SIG-M5 treated with dmso at 0.1 percent for 504 hours (cell line): ENCODE data around the gene GNAI3.

Source experiments
- DNase-seq: peaks from one replicate; lab custom pipeline; 2025; ENCODE audit not compliant: unreplicated experiment; lab: John Stamatoyannopoulos, UW

GNAI3 gene

DNA sequence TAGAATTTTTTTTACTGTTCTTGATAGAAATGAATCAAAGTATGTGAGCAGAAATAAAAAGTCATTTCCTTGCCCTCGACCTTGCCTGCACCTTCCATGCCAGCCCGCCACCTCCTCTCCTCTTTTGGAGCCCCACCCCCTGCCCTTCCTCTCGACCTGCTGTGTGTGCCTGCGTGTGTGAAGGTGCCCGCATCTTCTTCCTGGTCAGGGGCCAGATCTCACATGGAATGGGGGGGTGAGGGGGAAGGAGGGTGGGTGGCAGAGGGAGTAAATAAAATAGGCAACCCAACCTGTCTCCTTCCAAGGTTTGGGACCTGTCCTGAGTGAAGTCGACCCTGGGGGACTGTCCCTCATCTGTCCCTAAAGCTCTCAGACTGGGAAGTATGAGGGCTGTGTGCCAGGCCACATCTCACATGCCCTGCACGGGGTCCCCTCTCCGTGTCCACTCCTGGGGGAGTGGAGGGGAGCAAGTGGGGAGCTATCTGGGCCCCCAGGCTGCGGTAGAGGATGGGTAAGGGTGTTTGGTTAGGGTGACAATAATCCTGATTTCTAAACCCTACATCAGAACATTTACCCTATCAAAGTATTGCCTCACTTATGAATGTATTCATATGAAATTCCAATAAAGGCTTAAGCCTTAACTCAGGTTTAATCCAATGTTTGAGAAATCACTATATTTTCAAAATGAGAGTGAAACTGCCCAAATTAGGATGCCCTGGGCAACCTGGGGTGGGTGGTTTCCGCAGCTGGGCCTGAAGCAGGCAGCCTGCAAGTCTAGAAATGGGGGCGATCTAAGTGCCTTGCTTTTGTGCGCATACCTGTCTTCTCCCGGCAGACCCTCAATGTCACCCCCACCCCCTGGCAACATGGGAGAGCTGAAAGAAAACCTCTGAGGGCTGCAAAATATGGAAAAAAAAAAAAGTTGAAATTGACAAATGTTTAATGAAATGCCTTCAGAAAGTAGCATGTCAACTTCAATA is 86.6 kb downstream of the GNAI3 start:
- no peak for DNase-seq

DNA sequence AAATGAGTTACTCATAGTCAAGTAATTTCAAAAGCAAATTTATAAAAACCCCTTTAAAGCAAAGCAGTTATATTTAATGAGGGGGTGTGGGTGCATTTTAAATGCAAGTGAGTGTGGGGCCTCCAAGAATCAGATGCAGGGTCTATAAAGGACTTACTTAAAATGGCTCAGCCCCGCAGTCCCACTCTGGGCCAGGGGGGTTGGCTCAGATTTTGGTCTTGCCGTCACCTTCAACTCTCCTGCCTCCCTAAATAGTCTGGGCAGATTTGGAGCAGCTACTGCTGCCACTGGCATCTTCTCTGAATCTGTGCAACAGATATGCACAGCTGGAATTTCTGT is 87.4 kb downstream of the GNAI3 start:
- DNase-seq: no peak

DNA sequence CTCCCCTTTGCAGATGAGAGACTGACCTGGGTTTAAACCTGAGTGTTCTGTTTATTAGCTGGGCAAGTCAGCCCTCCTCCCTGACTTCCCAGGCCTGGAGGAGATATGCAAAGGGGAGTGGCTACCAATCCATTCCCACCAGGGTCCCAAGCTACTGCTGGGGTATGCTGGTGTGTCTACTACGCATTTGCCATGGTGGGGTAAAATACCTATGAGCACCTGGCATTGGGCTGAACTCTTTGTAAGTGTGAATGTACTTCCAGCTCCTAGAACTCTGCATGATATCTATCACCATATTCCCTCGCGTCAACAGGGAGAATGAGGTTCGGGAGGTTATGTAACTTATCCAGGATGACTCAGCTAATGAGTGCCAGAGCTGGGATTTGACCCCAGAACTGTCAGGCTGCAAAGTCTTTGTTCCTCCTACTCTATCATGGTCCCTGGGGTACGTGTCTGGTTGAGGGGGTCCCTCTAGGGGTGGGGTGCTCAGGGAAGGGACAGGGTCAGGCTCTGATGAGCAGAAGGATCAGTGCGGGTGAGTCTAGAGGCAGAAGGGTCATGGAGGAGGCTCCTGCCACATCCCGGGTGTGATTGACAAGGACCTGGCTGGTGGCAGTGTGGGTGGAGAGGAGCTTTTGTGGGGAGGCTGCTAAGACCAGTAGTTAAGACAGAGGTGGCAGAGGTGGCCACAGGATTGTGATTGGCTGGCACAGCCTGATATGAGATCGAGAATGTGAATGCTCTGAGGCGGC is 88.0 kb downstream of the GNAI3 start:
- DNase-seq: peak; percentile 25

DNA sequence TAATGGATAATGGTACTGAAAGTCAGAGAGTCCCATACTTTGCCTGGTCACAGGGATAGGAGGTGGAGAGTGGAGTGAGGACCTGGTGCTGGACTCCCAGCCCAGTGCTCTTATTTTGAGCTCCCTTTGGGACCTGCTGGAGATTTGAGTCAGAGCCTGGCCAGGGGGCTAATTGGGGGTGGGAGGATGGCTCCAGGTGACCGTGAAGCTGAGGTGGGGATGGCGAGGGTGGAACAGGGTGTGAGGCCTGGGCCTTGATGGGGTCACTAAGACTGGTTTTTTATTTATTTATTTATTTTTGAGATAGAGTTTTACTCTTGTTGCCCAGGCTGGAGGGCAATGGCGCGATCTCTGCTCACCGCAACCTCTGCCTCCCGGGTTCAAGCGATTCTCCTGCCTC is 89.0 kb downstream of the GNAI3 start:
- DNase-seq: no peak

GRCh38 chr1:109639063-109639840 is 90.8 kb downstream of the GNAI3 start:
- DNase-seq: no peak

DNA sequence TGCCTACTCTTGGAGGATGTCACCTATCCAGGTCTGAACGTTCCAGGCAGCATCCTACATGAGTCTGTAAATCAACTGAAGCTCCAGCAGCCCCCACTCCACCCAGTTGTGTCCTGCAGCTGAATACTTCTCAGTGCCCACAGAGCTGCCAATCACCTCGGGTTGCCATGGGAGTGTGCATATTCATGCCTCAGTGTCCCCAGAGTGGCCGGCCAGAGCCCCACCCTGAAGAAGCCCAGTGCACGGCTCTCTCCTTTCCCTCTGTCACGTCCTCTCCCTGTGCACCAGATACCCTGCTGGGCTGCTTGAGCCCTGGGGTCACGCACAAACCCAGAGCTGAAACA is 91.4 kb downstream of the GNAI3 start:
- no peak for DNase-seq

GRCh38 chr1:109640285-109640865 is 92.0 kb downstream of the GNAI3 start:
- DNase-seq: peak; percentile 58

- no peak for DNase-seq
Measured at GRCh38 chr1:109641078-109641740, 92.8 kb downstream of the GNAI3 start.

GRCh38 chr1:109641861-109642260 is 93.4 kb downstream of the GNAI3 start:
- DNase-seq: no peak

DNA sequence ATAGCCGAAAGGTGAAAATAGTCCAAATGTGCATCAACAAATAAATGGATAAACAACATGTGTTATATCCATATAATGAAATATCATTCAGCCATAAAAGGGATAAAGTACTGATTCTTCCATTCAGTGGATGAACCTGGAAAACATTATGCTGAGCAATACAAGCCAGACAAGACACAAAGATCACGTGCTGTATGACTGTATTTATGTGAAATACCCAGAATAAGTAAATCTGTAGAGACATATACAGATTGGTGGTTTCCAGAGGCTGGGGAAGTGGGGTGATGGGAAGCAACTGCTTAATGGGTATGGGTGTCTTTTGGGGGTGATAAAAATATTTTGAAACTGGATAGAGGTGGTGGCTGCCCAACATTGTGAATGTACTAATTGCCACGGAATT is 94.2 kb downstream of the GNAI3 start:
- DNase-seq: no peak

GRCh38 chr1:109643385-109644230 is 95.2 kb downstream of the GNAI3 start:
- DNase-seq: peak; percentile 68

GRCh38 chr1:109644670-109645069 is 96.3 kb downstream of the GNAI3 start:
- no peak for DNase-seq

- peak; percentile 30 for DNase-seq
Measured at GRCh38 chr1:109649491-109649914, 101.1 kb downstream of the GNAI3 start.

DNA sequence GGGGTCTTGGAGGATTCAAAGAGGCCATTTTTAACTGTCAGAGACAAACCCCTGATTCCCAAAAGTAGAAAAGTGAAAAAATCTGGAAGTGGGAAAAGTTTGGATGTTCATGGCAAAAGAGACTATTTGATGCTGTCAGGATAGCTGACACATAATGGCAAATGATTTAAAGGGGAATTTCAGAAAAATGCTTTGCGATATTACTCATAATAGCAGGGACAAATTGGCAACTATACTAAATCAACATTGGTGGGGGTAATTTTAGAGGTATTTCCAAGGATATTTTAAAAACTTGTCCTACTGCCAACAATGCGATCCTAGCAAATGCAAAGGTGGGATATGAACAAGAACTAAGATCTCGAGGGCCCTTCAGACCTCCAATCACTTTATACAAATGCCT is 102.2 kb downstream of the GNAI3 start:
- DNase-seq: no peak

- DNase-seq: no peak
Measured at GRCh38 chr1:109652402-109652801, 104.0 kb downstream of the GNAI3 start.

DNA sequence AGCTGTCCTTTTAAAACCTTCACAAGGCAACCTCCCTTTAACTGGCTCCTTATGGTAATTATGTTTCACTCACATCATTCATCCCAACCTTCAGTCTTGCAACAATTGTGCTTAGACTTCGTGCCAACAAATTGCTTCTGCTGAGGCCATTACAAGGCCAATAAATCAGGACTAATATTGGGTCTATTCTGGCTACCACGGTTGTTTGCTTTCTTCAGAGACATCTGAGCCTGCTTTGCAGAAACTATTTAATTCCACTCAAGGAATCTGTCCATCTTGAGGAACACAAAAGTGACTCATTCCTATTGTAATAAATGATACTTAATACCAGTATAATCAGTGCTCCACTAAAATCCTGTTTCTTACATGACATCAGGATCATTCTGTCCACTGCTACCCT is 104.9 kb downstream of the GNAI3 start:
- DNase-seq: no peak

GRCh38 chr1:109654519-109654918 is 106.1 kb downstream of the GNAI3 start:
- DNase-seq: no peak

DNA sequence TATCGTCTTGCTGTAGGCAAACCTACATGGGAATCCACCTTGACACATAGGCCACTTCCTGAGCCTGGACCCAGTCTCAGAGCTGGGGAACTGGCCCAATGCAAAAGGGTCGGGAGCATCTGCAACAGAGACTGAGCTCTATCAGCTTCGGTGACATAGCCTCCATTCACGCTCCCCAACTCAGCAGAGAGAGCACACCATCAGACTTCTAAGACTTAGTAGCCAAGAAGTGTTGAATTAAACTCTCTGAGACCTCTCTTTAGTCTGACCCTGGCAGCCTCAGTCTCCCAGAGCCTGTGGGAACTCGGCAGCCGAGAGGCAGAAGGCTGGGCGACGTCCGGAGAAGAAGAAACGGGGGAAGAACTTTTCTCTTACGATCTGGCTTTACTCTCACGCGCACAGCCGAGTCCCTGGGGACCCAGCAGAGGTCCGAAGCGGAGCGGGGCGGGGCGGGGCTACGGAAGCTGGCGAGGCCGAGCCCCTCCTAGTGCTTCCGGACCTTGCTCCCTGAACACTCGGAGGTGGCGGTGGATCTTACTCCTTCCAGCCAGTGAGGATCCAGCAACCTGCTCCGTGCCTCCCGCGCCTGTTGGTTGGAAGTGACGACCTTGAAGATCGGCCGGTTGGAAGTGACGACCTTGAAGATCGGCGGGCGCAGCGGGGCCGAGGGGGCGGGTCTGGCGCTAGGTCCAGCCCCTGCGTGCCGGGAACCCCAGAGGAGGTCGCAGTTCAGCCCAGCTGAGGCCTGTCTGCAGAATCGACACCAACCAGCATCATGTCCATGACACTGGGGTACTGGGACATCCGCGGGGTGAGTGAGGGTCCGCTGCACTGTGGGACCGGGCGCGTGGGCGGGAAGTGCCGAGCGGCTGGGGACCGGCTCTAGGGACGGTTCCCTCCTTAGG is 107.5 kb downstream of the GNAI3 start, which contains the start of gene GSTM4:
GSTM4 (plus strand) TSS at position 485 of the 905 bp plus-strand sequence; CDS start at position 776, 291 bp downstream.
- DNase-seq: peak; percentile 63
